Prostate gland (tissue), 2 donors: ENCODE data around the gene NOS1AP. TPM values are rescaled to one million over a fixed set of nuclear protein-coding genes. Genes with fewer than 3 reads are reported as not detected.

Experiments used
- DNase-seq: peaks from one replicate; pipeline ENCODE4 v3.0.0-alpha.2; 2019; ENCODE audit warnings: low spot score
- H3K27ac ChIP-seq, 2 donors: fragments of 200-600 bp; sonication (generic); 2 replicates each; pipeline ENCODE4 v1.5.1; 2017 to 2019
- H3K27me3 ChIP-seq: fragments of 200-600 bp; sonication (generic); replicated peaks from 2 replicates; pipeline ENCODE4 v1.5.1; 2019; ENCODE audit not compliant: insufficient read depth
- H3K36me3 ChIP-seq, 2 donors: fragments of 200-600 bp; sonication (generic); 1 replicate in 1 of 2; 2 replicates in 1 of 2; pipeline versions ENCODE4 v1.5.1 to v1.8.1; 2017 to 2019
- H3K4me1 ChIP-seq: fragments of 200-600 bp; sonication (generic); replicated peaks from 2 replicates; pipeline ENCODE4 v1.5.1; 2019
- H3K4me3 ChIP-seq, 2 donors: fragments of 200-600 bp; sonication (generic); 2 replicates each; pipeline ENCODE4 v1.5.1; 2017 to 2019
- H3K9me3 ChIP-seq: fragments of 200-600 bp; sonication (generic); 2 replicates; pipeline ENCODE4 v1.5.1; 2017
- POLR2A ChIP-seq: fragments of 450-650 bp; IDR thresholded peaks from one replicate; pipeline ENCODE4 v1.6.1; 2016; ENCODE audit warnings: antibody characterized with exemption, mild to moderate bottlenecking
- POLR2AphosphoS5 ChIP-seq: sonication (generic); formaldehyde crosslinking; IDR thresholded peaks from one replicate; pipeline ENCODE4 v1.6.1; 2017; ENCODE audit warnings: antibody characterized with exemption
- WGBS: methylation state at CpG from one replicate; pipeline ENCODE4 v1.1.5; 2018; 5-methylcytosine and 5-hydroxymethylcytosine counted together
- intact Hi-C: fragments of 100-400 bp; cut with DNase I; formaldehyde crosslinking; loops from one replicate; pipeline ENCODE4 v1.14.2; 2022
- total RNA-seq, 2 donors: library from RNA; depleted of rRNA; stranded (reverse); fragments of >200 nt; gene quantifications; one replicate each; pipeline ENCODE4 v1.1.0, GENCODE V29; 2016
- TF ChIP-seq, protein P1 (sequence below), 4 experiments: fragments of 200-600 bp in 2 of 4; fragments of 450-650 bp in 2 of 4; sonication (generic) in 2 of 4; IDR thresholded peaks; 1 replicate in 3 of 4; 2 replicates in 1 of 4; pipeline ENCODE4 v1.5.1; 2016 to 2019; ENCODE audit warnings: antibody characterized with exemption in 4 of 4, mild to moderate bottlenecking in 2 of 4, moderate library complexity in 2 of 4

The NOS1AP gene
- total RNA-seq, 2 donors from 2014 or later, result 9.9 to 11.0 TPM

DNA sequence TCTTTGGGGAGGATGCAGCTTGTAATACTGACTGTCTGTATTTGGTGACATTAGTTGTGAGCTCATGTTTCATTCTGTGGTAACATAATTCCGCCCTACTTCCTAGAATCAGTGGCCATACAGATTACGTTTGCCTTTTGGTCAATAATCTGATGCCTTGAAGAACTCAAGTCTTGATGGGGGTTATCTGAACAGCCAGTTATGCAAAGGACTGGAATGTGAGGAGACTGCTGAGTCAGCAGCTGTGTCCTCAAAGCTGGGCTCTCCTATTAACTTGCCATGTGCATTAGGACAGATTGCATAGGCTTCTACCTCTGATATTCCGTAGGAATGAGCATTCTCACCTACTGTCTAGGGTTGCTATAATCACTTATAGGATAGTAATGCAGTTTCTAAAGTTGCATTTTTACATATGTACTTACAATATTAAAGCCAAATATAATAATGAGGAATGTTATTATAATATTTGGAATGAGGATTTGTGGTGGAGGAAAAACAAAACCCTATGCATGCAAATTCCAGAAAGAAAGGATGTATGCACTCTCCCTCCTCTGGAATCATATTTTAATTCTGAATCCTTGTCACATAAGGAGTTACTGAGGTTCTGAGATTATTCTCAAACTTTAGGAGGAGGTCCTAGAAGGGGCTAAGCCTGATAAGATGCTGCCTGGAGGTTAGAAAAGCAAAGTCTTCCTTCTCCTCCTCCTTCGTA, 116.0 kb downstream of the NOS1AP start:
- Histone ChIP-seq H3K4me1 (no peaks in the 10 kb centered on the region), H3K9me3 (no peaks in the 10 kb centered on the region), H3K36me3 (no peaks in the 10 kb centered on the region), H3K4me3 (no peak overlapping the region), H3K27me3 (no peaks in the 10 kb centered on the region), H3K27ac (no peak overlapping the region)
- intact Hi-C loops, result no loop called here
- no peak for TF ChIP-seq POLR2AphosphoS5
- TF ChIP-seq POLR2A, result no peak
- TF ChIP-seq, protein P1, sequence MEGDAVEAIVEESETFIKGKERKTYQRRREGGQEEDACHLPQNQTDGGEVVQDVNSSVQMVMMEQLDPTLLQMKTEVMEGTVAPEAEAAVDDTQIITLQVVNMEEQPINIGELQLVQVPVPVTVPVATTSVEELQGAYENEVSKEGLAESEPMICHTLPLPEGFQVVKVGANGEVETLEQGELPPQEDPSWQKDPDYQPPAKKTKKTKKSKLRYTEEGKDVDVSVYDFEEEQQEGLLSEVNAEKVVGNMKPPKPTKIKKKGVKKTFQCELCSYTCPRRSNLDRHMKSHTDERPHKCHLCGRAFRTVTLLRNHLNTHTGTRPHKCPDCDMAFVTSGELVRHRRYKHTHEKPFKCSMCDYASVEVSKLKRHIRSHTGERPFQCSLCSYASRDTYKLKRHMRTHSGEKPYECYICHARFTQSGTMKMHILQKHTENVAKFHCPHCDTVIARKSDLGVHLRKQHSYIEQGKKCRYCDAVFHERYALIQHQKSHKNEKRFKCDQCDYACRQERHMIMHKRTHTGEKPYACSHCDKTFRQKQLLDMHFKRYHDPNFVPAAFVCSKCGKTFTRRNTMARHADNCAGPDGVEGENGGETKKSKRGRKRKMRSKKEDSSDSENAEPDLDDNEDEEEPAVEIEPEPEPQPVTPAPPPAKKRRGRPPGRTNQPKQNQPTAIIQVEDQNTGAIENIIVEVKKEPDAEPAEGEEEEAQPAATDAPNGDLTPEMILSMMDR (IDR thresholded peaks at IDR 0.05), result no peak
- DNase-seq, result no peak
- 69% methylated on average over 4 of the region's 4 CpGs for WGBS

DNA sequence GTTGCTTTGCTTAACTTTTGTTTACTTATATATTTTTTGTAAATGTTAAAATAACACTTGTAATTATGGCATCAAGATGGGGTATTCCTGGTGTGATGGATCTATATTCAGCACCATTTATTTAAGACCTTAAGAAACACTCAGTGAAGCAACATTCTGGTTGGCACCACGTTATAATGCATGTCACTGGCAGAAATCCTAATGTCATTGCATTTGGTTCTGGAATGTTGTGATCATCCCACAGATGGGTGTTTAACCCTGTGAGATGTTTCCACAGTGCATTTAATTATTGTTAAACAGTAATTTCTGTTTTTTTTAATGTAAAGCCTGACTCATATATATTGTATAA, 116.5 kb downstream of the NOS1AP start:
- no peak overlapping the region for H3K27ac ChIP-seq
- WGBS, result 31% methylated on average over 1 of the region's 1 CpG
- H3K4me1 ChIP-seq, result no peaks in the 10 kb centered on the region
- H3K4me3 ChIP-seq, result no peak overlapping the region
- no peaks in the 10 kb centered on the region for H3K9me3 ChIP-seq
- intact Hi-C loops, result no loop called here
- no peaks in the 10 kb centered on the region for H3K36me3 ChIP-seq
- DNase-seq, result no peak
- TF ChIP-seq POLR2A, result no peak
- no peak for TF ChIP-seq POLR2AphosphoS5
- TF ChIP-seq, protein P1 (IDR thresholded peaks at IDR 0.05), result no peak
- no peaks in the 10 kb centered on the region for H3K27me3 ChIP-seq

DNA sequence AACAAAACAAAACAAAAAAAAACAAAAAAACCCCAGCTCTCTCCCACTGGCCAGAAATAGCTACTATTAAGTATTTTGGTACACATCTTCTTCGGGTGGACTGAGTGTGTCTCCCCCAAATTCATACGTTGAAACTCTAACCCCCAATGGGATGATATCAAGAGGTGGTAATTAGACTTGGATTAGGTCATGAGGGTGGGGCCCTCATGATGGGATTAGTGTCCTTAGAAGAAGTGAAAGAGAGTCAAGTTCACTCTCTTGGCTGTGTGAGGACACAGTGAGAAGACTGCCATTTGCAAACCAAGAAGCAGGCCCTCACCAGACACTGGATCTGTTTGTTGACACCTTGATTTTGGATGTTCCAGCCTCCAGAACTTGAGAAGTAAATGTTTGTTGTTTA, 116.9 kb downstream of the NOS1AP start:
- 78% methylated on average over 2 of the region's 2 CpGs for WGBS
- intact Hi-C loops, result no loop called here
- TF ChIP-seq, protein P1 (IDR thresholded peaks at IDR 0.05), result no peak
- no peak for TF ChIP-seq POLR2AphosphoS5
- TF ChIP-seq POLR2A, result no peak

DNA sequence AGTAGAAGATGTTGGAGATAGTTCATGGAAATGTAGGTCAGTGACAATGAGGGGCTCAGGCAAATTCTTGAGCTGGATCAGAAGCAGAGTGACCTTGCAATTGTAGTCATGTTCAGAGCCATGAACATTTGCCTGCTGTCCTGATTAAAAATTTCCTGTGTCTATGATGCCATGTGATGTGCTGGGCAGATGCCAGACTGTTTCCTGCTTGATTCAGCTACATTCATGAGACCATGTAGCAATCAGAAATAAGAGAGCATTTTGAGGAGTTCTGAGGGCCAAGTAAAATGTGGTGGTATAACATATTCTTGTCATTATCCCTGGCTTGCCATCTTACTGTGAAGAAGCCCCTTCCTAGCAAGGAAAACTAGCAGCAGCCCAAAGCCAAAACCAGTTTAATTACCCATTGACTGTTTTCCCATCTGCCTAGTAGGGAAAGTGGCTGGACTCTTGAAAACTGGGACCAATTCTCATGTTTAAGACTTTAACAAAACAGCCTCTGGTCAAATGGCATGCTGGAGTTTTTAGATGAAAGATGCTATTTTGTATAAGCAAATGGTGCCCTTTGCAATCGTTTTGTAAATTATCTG, 118.3 kb downstream of the NOS1AP start:
- WGBS, result 70% methylated on average over 1 of the region's 1 CpG
- H3K27ac ChIP-seq, result peak overlapping the region in 1 of 2 donors; percentile 87
- no peak for DNase-seq
- TF ChIP-seq POLR2A (no peak), POLR2AphosphoS5 (no peak)
- TF ChIP-seq, protein P1 (IDR thresholded peaks at IDR 0.05), result no peak
- H3K27me3 ChIP-seq, result no peaks in the 10 kb centered on the region
- H3K9me3 ChIP-seq, result no peaks in the 10 kb centered on the region
- intact Hi-C loops, result no loop called here
- no peaks in the 10 kb centered on the region for H3K36me3 ChIP-seq
- no peaks in the 10 kb centered on the region for H3K4me1 ChIP-seq
- no peak overlapping the region for H3K4me3 ChIP-seq

More for the DNA sequence above, 116.9 kb downstream of the NOS1AP start:
- Histone ChIP-seq H3K36me3 (no peaks in the 10 kb centered on the region), H3K27me3 (no peaks in the 10 kb centered on the region), H3K9me3 (no peaks in the 10 kb centered on the region), H3K4me1 (no peaks in the 10 kb centered on the region), H3K4me3 (no peak overlapping the region), H3K27ac (no peak overlapping the region)
- no peak for DNase-seq

DNA sequence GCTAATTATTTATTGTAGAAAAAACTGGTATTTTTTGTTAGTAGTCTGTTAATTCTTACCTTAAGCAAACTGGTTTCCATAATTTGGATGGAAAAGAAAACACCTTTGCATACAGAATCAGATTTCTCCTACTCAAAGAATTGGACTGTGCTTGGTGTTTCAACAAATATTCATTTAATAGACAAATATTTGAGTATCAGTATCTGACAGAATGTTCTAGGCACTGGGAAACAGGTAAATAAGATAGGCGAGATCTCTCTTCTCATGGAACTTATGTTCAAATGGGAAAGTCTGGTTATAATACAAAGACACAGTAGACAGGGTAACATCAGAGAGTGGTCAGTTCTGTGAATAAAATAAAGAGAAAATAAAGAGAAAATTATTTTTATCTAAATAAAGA, 119.9 kb downstream of the NOS1AP start:
- no peaks in the 10 kb centered on the region for H3K4me1 ChIP-seq
- intact Hi-C loops, result no loop called here
- no peaks in the 10 kb centered on the region for H3K27me3 ChIP-seq
- H3K9me3 ChIP-seq, result no peaks in the 10 kb centered on the region
- WGBS, result 72% methylated on average over 1 of the region's 1 CpG
- H3K4me3 ChIP-seq, result no peak overlapping the region
- peak overlapping the region; percentile 72 to 87 for H3K27ac ChIP-seq
- peak; percentile 61 for TF ChIP-seq POLR2AphosphoS5
- no peak for TF ChIP-seq POLR2A
- H3K36me3 ChIP-seq, result no peaks in the 10 kb centered on the region
- no peak for DNase-seq
